HG03060 (cell line): ENCODE results near the gene PLXNA3.

Source experiments
- ATAC-seq: cut with Tn5 transposase; IDR thresholded peaks from one replicate; pipeline ENCODE4 v1.9.1; 2021; ENCODE audit warnings: low read depth, moderate number of reproducible peaks; ENCODE audit not compliant: unreplicated experiment

The PLXNA3 gene

GRCh38 chrX:154434394-154435168 lies 23.5 kb upstream of the PLXNA3 start:
- ATAC-seq, result no peak

GRCh38 chrX:154435171-154435733 lies 22.8 kb upstream of the PLXNA3 start:
- no peak for ATAC-seq

- ATAC-seq, result no peak
These were observed 21.6 kb upstream of the PLXNA3 start for GRCh38 chrX:154436374-154436982.

- ATAC-seq, result no peak
These were observed 20.9 kb upstream of the PLXNA3 start, which contains the start of gene GDI1 for GRCh38 chrX:154436983-154437752. Gene GDI1 (plus strand): TSS chrX:154437154. CDS start chrX:154437255, 101 bp downstream.

GRCh38 chrX:154437971-154438893 lies 19.8 kb upstream of the PLXNA3 start:
- ATAC-seq, result no peak

- no peak for ATAC-seq
These were observed 18.2 kb upstream of the PLXNA3 start for GRCh38 chrX:154439841-154440240.

GRCh38 chrX:154440623-154441357 lies 17.3 kb upstream of the PLXNA3 start:
- no peak for ATAC-seq

- no peak for ATAC-seq
These were observed 16.5 kb upstream of the PLXNA3 start for GRCh38 chrX:154441564-154441963.

GRCh38 chrX:154441984-154442707 lies 15.9 kb upstream of the PLXNA3 start:
- no peak for ATAC-seq

- ATAC-seq, result no peak
These were observed 14.6 kb upstream of the PLXNA3 start for GRCh38 chrX:154443479-154443910.

- no peak for ATAC-seq
These were observed 13.9 kb upstream of the PLXNA3 start, which contains the start of gene FAM50A for GRCh38 chrX:154443992-154444754. Gene FAM50A (plus strand): TSS chrX:154444141. CDS start chrX:154444236, 95 bp downstream.

- no peak for ATAC-seq
These were observed 13.3 kb upstream of the PLXNA3 start for GRCh38 chrX:154444755-154445246.

GRCh38 chrX:154445776-154446175 lies 12.3 kb upstream of the PLXNA3 start:
- no peak for ATAC-seq

GRCh38 chrX:154446430-154446829 lies 11.7 kb upstream of the PLXNA3 start:
- no peak for ATAC-seq

- ATAC-seq, result no peak
These were observed 9.6 kb upstream of the PLXNA3 start for GRCh38 chrX:154448484-154448883.

GRCh38 chrX:154449618-154450017 lies 8.5 kb upstream of the PLXNA3 start:
- no peak for ATAC-seq

GRCh38 chrX:154450312-154450711 lies 7.8 kb upstream of the PLXNA3 start:
- no peak for ATAC-seq

GRCh38 chrX:154452823-154453222 lies 5.3 kb upstream of the PLXNA3 start:
- ATAC-seq, result no peak
